ENCODE data around the gene BCL2L11.
"Not testable (repeated sequence)": the region's sequence is repeated elsewhere in the genome, so short reads cannot be mapped to it uniquely, and the experiment has no call there.

Gene BCL2L11, protein sequence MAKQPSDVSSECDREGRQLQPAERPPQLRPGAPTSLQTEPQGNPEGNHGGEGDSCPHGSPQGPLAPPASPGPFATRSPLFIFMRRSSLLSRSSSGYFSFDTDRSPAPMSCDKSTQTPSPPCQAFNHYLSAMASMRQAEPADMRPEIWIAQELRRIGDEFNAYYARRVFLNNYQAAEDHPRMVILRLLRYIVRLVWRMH

DNA sequence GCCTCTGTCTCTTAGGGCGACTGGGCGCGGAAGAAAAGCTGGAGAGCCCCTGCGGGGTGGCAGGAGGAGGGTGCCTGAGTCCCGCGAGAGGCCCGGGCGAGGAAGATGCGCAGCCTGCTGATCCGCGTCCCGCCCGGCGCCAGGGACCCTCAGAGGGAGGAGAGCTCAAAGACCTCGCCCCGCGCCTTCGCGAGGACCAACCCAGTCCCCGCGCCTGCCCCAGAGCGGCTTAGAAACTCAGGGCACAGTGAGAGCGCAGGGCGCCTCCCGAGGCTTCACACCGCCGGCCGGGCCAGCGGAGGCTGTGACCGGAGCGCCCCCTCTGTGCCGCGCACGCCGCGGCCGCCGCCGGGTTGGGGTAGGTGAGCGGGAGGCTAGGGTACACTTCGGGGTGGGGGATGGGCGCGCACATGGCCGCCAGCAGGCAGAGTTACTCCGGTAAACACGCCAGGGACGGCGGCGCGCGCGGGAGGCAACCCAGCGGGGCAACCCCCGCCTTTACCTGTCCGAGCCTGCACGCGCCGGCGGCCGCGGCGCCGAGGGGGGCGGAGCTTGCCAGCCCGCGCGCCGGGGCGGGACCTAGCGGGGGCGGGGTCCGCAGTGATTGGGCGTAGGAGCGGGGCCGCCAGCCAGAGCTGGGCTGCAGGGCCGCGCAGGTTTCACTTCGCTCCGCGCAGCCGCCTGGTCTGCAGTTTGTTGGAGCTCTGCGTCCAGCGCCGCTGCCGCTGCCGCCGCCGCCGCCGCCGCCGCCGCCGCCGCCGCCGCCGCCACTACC is at the start of gene BCL2L11:
TSS of gene BCL2L11 (plus strand) at position 662 of the 775 bp plus-strand sequence. CDS start 2,832 bp downstream, outside the sequence.
- in situ Hi-C loops (cut with HindIII; ENCODE audit: low sequenced_read_pairs) = no loop called here

DNA sequence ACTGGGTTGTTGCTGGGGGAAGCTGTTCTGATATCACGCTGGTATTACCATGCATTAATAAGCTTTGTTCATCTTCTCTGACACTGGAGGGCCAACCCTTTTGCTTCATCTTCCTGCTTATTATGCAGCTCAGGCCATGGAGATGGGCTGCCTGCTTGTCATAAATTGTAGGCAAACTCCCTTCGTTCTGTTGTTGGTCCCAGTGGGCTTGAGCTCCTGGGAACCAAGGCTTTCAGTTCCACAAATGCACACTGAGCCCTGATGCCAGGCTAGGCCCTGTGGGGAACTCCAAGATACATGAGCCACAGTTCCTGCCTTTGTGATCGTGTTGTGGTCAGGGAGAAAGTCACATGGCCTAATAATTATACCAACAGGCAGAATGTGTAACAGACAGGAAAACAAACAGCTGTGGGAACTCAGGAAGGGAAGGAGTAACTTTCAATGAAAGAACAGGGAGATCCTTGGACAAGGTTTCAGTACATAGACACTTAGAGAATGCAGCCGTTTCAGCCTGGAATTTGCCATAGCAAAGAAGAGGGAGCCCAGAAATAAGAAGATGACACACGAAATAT is 49.0 kb upstream of the BCL2L11 start:
- in situ Hi-C loops (cut with HindIII; ENCODE audit: low sequenced_read_pairs) = no loop called here

DNA sequence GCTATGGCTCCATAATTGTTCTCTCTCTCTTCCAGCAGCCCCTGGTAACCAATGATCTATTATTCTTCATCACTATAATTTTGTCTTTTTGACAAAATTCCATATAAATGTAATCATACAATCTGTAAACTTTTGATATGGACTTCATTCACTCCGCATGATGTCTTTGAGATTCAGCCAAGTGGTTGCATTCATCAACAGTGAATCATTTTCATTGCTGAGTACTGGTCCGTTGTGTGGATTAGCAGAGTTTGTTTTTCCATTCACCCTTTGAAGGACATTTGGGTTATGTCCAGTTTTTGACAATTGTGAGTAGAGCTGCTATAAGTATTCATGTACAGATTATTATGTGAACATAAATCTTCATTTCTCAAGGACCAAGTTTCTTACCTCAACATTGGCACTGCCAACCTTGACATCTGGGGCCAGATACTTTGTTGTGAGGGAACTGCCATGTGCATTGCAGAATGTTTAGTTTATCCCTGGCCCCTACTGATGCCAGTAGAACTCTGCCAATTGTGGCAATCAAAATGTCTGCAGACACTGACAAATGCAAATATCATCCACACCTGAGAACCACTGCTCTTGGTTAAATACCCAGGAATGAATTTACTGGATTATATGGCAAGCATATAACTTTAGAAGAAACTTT is 48.4 kb upstream of the BCL2L11 start:
- in situ Hi-C loops (cut with HindIII; ENCODE audit: low sequenced_read_pairs) = no loop called here

DNA sequence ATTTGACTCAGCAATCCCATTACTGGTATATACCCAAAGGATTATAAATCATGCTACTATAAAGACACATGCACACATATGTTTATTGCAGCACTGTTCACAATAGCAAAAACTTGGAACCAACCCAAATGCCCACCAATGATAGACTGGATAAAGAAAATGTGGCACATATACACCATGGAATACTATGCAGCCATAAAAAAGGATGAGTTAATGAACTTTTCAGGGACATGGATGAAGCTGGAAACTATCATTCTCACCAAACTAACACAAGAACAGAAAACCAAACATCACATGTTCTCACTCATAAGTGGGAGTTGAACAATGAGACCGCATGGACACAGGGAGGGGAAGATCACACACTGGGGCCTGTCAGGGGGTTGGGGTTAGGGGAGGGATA is 38.1 kb upstream of the BCL2L11 start:
- in situ Hi-C loops (cut with HindIII; ENCODE audit: low sequenced_read_pairs) = not testable (repeated sequence)

DNA sequence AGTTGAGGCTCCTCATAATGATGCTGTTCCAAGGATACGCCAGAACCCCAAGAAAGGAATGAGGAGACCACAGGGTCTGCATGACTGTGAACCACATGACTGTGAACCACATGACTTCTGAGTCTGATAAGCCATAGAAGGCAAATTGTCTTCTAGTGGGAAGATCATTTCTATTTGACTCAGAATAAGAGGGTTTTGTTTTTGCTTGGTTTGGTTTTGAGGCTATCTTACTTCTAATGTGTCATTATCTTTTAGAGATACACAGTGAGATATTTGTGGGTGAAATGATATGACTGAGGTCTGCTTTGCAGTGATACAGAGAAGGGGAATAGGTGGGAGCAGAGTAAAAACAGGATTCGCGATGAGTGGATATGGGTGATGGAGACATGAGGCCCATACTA is 28.9 kb upstream of the BCL2L11 start:
- in situ Hi-C loops (cut with HindIII; ENCODE audit: low sequenced_read_pairs) = no loop called here

DNA sequence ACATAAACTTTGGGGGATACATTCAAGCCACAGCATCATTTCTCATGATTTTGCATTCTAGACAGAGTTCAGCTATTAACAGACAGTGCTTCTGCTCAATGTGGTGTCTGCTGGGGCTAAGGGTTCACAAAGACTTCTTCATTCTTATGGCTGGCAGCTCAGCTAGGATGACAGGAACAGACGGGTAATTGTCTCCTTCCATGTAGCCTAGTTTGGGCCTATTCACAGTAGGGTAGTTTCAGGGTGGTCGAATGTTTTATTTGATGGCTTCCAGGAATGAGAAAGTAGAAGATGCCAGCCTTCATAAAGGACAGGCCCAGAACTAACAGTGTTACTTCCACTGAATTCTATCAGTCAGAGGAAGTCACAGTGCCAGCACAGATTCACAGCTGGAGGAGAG is 26.0 kb upstream of the BCL2L11 start:
- in situ Hi-C loops (cut with HindIII; ENCODE audit: low sequenced_read_pairs) = no loop called here

DNA sequence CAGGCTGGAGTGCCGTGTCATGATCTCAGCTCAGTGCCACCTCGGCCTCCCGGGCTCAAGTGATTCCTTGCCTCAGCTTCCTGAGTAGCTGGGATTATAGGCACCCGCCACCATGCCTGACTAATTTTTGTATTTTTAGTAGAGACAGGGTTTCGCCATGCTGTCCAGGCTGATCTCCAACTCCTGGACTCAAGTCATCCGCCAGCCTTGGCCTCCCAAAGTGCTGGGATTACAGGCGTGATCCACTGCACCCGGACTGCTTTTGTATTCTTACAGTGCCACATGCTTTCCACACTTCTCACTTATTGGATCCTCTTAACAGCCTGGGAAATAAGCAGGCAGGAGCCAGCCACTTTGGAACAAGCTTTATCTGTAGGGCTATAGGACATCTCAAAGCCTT is 25.3 kb upstream of the BCL2L11 start:
- in situ Hi-C loops (cut with HindIII; ENCODE audit: low sequenced_read_pairs) = no loop called here

DNA sequence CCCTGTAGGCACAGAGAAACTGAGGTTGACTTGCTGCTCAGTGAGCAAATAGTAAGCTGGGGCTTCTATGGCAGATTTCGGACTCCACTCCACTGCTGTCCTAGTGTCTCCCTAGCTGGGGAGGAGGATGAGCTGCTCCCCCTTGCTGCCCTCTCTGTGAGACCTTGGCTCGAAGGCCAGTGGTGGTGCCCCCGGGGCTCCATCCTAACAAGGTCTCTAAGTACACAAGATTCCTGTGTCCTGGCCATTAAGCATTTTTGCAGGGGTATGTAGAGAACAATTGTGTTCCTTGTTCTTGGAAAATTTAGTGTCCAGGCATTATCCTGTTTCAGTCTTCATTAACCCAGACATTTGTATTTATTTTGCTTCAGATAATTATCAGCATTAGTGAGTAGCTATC is 21.3 kb upstream of the BCL2L11 start:
- in situ Hi-C loops (cut with HindIII; ENCODE audit: low sequenced_read_pairs) = no loop called here

DNA sequence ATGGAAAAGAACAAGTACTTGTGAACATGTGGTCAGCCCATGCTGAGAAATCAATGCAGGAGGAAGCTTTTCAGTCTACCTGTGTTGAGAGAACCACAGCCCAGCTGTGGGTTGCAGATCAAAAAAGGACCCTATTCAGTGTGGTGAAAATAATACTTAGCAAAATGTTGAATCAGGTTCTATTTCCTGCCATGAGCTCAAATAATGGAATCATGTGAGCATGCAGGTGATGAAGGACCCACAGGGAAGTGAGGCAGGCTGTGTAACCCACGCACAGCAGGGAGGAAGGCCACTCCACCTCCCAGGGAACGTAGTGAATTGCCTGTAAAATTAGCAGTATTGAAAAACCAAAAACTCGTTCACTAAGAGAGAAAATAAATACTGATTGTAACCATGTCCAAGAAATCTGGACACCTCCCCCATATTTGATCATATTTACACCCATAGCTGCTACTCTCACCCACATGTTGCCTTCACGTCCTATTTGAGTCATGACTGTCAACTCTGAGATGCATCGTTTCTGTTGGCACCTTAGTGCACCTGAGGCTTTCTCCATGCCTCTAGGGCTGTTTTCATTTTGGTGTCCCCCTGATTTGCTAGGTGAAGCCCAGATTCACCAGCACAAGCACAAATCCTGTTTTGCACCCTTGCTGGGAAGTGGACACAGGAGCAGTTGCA is 20.5 kb upstream of the BCL2L11 start:
- in situ Hi-C loops (cut with HindIII; ENCODE audit: low sequenced_read_pairs) = no loop called here

DNA sequence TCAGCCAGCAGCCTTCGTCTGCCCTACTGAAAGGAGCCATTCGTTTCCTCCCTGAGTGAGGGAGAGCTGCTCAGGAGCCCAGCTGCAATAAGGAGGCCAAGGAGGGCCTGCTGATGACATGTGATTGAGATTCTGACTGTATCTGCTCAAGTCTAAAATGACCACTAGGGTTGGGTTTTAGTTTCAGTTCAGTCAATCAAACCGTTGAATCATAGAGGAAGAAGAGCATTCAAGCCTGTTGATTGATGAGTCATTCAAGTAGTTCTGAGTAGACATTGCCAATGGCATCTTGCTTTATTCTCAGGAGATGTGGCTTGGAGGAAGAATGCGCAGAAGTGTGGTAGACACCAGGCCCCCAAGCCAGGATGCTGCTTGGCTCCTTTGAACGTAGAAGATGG is 19.9 kb upstream of the BCL2L11 start:
- in situ Hi-C loops (cut with HindIII; ENCODE audit: low sequenced_read_pairs) = no loop called here

DNA sequence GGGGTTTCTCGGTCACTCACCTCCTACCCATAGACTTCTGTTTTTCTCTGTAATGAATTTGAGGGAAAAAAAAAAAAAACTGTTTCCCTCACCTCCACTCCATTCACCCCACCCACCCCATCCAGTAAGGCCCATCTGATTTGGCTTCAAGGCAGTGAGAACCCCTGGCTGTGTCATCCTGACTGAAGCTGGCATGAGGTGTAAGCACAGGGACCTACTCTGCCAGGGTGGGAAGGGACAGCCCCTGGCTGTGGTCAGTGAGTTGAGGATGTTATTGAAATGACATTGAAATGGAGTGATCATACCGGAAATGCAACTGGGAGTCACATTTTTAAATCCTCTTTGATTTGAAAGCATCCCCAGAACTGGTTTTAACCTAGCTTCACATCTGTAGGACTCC is 19.1 kb upstream of the BCL2L11 start:
- in situ Hi-C loops (cut with HindIII; ENCODE audit: low sequenced_read_pairs) = no loop called here

DNA sequence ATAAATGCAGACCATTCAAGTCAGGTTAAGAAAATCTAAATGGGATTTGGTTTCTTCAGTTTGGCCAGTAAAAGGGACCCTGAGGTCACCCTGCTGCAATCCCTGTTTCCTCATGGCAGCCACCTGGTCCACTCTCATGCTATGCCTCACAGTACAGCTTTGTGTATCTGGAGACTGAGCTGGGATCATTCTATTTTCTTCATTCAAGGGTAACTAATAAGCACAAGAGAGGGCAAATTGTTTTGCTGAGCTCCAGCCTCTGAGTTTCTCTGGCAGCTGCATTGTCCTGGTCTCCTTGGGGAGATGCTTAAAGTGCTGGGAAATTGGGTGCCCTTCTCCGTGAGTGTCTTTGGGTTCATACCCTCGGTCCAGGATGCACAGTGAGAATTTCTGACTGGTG is 18.5 kb upstream of the BCL2L11 start:
- in situ Hi-C loops (cut with HindIII; ENCODE audit: low sequenced_read_pairs) = no loop called here

DNA sequence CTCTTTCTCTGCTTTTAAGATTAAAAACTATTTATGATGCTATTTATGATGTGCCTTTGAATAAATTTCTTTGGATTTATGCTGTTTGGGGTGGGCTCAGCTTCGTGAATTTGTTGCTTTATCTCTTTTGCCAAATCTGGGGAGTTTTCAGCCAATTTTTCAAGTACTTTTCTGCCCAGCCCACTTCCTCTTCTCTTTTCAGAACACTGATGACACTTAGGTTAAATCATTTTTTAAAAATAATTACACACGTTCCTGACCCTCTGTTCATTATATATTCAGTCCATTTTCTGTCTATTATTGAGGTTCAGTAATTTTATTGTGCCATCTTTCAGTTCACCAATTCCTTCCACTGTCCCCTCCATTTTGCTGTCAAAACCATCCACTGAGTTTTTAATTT is 14.8 kb upstream of the BCL2L11 start:
- in situ Hi-C loops (cut with HindIII; ENCODE audit: low sequenced_read_pairs) = no loop called here

DNA sequence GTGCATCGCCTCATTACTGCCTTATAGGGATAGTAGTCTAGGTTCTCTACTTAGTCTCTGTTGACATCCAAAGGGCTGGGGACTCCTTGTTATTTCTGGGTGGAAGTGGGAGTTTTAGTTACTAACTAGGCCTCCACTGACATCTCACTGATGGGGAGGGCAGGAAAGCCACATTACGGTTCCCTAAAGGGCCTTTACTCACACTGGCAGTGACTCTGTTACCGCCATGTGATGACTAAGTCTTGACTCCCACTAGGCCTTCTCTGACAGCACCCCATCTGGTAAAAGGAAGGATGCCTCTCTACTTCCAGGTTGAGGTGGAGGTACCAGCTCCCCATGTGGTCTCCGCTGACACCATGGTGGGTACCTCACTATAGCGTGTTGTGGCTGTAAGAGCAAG is 14.0 kb upstream of the BCL2L11 start:
- in situ Hi-C loops (cut with HindIII; ENCODE audit: low sequenced_read_pairs) = no loop called here

DNA sequence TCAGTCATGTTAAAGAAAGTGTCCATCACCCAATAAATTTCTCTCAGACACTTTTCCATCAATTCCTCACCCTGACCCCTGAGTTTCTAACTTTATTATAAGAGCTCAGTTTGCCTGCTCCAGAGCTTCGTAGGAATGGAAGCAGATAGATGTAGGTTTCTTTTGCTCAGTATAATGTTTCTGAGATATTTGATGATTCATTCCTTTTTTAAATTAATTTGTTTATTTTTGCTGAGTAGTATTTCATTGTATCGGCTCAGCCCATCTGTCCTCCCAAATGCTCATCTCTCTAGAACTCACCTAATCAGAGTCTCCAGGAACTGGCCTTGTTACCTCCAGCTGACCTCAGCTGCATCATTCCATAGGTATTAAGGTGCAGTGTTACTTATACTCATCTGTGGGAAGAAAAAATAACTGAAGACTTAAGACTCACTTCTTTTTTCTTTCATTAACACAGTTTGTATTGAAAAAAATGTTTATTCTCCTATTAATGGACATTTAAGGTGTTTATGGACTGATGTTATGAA is 11.9 kb upstream of the BCL2L11 start:
- in situ Hi-C loops (cut with HindIII; ENCODE audit: low sequenced_read_pairs) = no loop called here

DNA sequence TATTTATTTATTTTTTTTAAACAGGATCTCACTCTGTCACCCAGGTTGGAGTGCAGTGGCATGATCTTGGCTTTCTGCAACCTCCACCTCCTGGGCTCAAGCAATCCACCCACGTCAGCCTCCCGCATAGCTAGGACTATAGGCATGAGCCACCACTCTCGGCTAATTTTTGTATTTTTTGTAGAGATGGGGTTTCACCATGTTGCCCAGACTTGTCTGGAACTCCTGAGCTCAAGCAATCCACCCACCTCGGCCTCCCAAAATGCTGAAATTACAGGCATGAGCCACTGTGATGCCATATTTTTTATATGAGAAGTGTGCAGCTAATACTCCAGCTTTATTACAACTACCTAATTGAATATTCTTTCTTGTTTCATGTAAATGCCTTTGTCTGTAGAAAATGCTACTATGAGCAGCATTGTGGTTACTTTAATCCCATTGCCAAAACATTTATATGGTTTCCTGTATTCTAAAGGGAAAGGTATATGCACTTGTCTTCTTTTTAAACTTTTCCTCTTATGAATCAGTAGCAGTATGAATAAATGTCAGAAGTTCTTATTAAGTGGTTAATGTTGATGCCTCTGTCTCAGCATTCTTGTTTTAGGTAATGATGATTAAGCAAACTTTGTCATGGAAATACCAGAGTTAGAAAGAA is 9.5 kb upstream of the BCL2L11 start:
- in situ Hi-C loops (cut with HindIII; ENCODE audit: low sequenced_read_pairs) = no loop called here

DNA sequence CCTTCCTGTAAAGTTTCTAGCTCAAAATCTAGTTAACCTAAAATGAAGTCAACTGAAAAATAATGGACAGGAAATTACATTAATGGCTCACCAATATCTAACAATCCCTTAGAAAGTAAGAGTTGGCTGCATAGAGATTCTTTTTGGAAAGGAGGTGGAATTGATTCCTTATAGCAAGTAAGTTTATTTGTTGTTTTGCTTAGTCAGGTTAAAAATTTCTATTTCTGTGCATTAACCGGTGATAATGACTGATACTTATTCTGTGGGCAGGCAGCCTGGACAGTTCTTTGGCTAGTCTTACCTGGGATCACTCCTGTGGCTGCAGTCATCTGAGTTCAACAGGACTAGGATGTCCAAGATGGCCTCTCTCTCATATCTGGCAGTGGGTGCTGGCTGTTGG is 6.9 kb upstream of the BCL2L11 start:
- in situ Hi-C loops (cut with HindIII; ENCODE audit: low sequenced_read_pairs) = no loop called here

DNA sequence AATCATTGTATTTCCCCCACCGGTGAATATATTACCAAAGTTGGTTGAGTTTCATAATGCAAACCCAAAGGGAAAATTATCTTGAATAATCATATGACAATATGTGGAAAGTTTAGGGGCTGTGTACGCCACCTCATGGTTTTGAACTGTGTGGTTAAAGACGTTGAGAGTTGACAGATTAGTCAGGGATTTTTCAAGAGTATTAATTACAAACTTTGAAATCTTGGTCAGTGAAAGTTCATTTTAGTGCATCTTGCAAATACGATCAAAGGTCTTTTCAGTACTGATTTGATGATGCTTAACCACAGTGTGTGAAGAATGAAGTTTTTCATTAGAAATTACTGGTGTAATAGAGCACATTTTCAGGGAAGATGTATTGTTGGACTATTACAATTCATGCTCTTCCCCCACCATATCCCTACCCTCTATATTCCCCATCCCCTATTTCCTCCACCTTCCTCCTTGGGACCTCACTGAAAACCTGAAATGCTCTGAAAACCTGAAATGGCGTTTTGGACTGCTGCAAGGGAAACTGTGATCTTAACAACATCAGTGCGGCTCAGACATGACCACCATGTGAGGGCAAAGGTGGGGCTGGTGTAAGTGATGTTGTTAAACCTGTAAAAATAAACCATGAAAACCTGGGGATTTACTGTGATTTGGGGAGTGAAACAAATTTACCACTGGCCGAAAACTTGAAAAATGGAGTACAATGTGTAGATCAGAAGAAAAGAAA is 4.5 kb upstream of the BCL2L11 start:
- in situ Hi-C loops (cut with HindIII; ENCODE audit: low sequenced_read_pairs) = no loop called here

DNA sequence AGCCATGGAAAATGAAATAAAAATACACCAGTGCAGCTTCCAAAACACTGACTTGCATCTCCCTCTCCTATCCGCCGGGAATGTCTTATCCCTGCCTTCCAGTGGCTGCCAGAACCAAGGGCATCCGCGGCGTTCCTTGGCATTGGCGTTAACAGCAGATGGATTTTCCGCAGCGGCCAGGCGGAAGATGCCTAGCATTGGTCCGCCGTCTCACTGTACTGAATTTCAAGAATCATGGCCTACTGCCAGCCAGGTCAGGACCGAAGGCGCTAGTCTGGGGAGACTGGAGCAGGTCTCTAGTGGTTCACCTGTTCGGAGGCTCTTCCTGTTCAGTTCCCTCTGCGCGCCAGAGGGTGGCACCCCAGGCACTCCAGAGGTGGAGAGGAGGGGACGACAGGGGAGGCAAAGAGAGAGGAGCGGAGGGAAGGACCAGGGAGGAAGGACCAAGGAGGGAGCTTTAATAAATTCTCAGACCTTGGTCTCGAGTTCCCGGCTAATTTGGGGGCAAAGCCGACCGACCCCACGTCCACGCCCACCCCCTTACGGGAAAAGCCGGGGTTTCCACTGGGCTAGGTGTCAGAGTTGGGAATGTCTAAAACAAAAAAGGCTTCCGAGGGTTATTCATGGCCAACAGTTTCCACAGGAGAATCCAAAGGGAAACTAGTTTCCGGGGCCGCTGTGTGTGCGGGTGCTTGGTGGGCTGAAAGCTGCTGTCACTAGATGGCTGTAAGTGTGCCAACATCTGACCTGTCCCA is 3.7 kb upstream of the BCL2L11 start:
- in situ Hi-C loops (cut with HindIII; ENCODE audit: low sequenced_read_pairs) = no loop called here
